K562 (cell line): Measurements from ENCODE around the gene DNAJC11. TPM values are rescaled to one million over a fixed set of nuclear protein-coding genes. Genes with fewer than 3 reads are reported as not detected.
A peak's percentile ranks its signal among the peaks of the same experiment; 100 is the strongest.

Experiments
- CGGBP1 ChIP-seq: fragments of 250-450 bp; sonication (Bioruptor Pico); IDR thresholded peaks from 2 replicates; pipeline ENCODE4 v1.9.0; 2021; ENCODE audit warnings: mild to moderate bottlenecking
- E2F6 ChIP-seq, 2 experiments: IDR thresholded peaks; 2 replicates each; pipeline ENCODE4 v1.6.1; 2011; ENCODE audit warnings: borderline replicate concordance in 1 of 2, control low read depth in 1 of 2, low read depth in 1 of 2, low read length in 1 of 2, mild to moderate bottlenecking in 1 of 2, mixed read lengths in 1 of 2, moderate library complexity in 1 of 2; ENCODE audit not compliant: insufficient read depth in 1 of 2, insufficient read length in 1 of 2, poor library complexity in 1 of 2, severe bottlenecking in 1 of 2; ENCODE audit errors: extremely low read depth in 1 of 2
- MYNN ChIP-seq, 2 experiments: sonication (generic); formaldehyde crosslinking in 1 of 2; IDR thresholded peaks; 2 replicates each; pipeline versions ENCODE4 v1.5.0 to v1.6.1; 2016 to 2020; ENCODE audit warnings: antibody characterized with exemption in 1 of 2, missing genetic modification reagents in 1 of 2
- RBFOX2 ChIP-seq: fragments of 200-400 bp; formaldehyde crosslinking; IDR thresholded peaks from 2 replicates; pipeline ENCODE4 v1.6.1; 2017; ENCODE audit warnings: low read depth, mild to moderate bottlenecking, low read length, moderate library complexity
- SAP30 ChIP-seq: fragments of 200-600 bp; sonication (generic); IDR thresholded peaks from 2 replicates; pipeline ENCODE4 v1.6.1; 2012; ENCODE audit warnings: borderline replicate concordance, low read depth, mild to moderate bottlenecking, moderate library complexity, low read length, control low read depth, inconsistent platforms; ENCODE audit not compliant: insufficient read depth, poor library complexity, severe bottlenecking
- SRSF3 ChIP-seq: fragments of 200-400 bp; formaldehyde crosslinking; IDR thresholded peaks from 2 replicates; pipeline ENCODE4 v1.6.1; 2016; ENCODE audit warnings: mild to moderate bottlenecking, low read length, moderate library complexity; ENCODE audit not compliant: insufficient read depth
- ZBTB12 ChIP-seq: fragments of 250-450 bp; sonication (Bioruptor Pico); IDR thresholded peaks from 2 replicates; pipeline ENCODE4 v1.4.0; 2020
- ZNF12 ChIP-seq: sonication (generic); formaldehyde crosslinking; IDR thresholded peaks from 2 replicates; pipeline ENCODE4 v1.4.0; 2020; ENCODE audit warnings: mild to moderate bottlenecking, missing genetic modification reagents
- ZNF407 ChIP-seq: fragments of 450-650 bp; IDR thresholded peaks from 2 replicates; pipeline ENCODE4 v1.6.1; 2016; ENCODE audit warnings: low read depth
- polyA plus RNA-seq, 8 experiments: library from polyadenylated mRNA; depleted of rRNA in 4 of 8; stranded (reverse) in 5 of 8; unstranded in 3 of 8; fragments of >200 nt; fragmentation: Nextera tagmentation in 2 of 8; fragmentation: Illumina TruSeq in 1 of 8; extraction: Ambion mirVana in 2 of 8; extraction: Trizol in 1 of 8; gene quantifications; 2 replicates each; pipeline versions ENCODE4 v1.2.1 to v1.2.3, GENCODE V29; 2011 to 2014; ENCODE audit warnings: inconsistent platforms in 1 of 8, missing spikeins in 1 of 8
- total RNA-seq, 7 experiments: library from RNA; depleted of rRNA in 6 of 7; stranded (reverse); fragments of >200 nt in 6 of 7; fragmentation: Illumina TruSeq in 2 of 7; extraction: Trizol in 2 of 7; gene quantifications; 2 replicates each; pipeline versions ENCODE4 v1.2.1 to v1.2.3, GENCODE V29; 2011 to 2021; ENCODE audit warnings: low replicate concordance in 1 of 7
- TF ChIP-seq, protein P1 (sequence below), 2 experiments: IDR thresholded peaks in 1 of 2; conservative IDR thresholded peaks in 1 of 2; 2 replicates each; pipeline ENCODE4 v1.6.1; 2016; ENCODE audit warnings: low read depth in 2 of 2, mild to moderate bottlenecking in 1 of 2, missing compliant biosample characterization in 1 of 2, missing genetic modification characterization in 1 of 2, moderate library complexity in 1 of 2

Gene DNAJC11
- total and polyA plus RNA-seq, 9 of the 15 experiments (the other 6 are each of a cell fraction or from before 2014, with no cell fraction given), result 14.1 to 123 (median 76.6) TPM

GRCh38 chr1:6614929-6615785, 86.5 kb downstream of the DNAJC11 start (continued):
- TF ChIP-seq ZNF407, result no peak
- no peak for TF ChIP-seq ZNF12 (CRISPR knock-in tag)
- peak in 1 of 2 experiments; percentile 23 for TF ChIP-seq E2F6 (IDR thresholded peaks at IDR 0.05; ENCODE audit: borderline replicate concordance in 1 of 2, extremely low read depth in 1 of 2, insufficient read depth in 1 of 2, insufficient read length in 1 of 2, low read depth in 1 of 2, low read length in 1 of 2, poor library complexity in 1 of 2, severe bottlenecking in 1 of 2)
- TF ChIP-seq ZBTB12 (CRISPR knock-in tag), result no peak
- TF ChIP-seq MYNN (IDR thresholded peaks at IDR 0.05), result no peak
- TF ChIP-seq MYNN (CRISPR knock-in tag; IDR thresholded peaks at IDR 0.05), result no peak
- TF ChIP-seq, protein P1, sequence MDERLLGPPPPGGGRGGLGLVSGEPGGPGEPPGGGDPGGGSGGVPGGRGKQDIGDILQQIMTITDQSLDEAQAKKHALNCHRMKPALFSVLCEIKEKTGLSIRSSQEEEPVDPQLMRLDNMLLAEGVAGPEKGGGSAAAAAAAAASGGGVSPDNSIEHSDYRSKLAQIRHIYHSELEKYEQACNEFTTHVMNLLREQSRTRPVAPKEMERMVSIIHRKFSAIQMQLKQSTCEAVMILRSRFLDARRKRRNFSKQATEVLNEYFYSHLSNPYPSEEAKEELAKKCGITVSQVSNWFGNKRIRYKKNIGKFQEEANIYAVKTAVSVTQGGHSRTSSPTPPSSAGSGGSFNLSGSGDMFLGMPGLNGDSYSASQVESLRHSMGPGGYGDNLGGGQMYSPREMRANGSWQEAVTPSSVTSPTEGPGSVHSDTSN (CRISPR knock-in tag; IDR thresholded peaks at IDR 0.05; ENCODE audit: low read depth), result no peak
- TF ChIP-seq, protein P1 (tag; conservative IDR thresholded peaks at IDR 0.05; ENCODE audit: low read depth), result no peak
- no peak for TF ChIP-seq CGGBP1 (CRISPR knock-in tag)
- peak; percentile 81 for TF ChIP-seq RBFOX2
- no peak for TF ChIP-seq SAP30
- no peak for TF ChIP-seq SRSF3
